IPS-20b (cell line): ENCODE data around the gene MTHFSD.

Source experiments
- H3K27ac ChIP-seq: one replicate; pipeline ENCODE4 v1.5.1; 2013; ENCODE audit warnings: low read length
- H3K27me3 ChIP-seq: 2 replicates; pipeline ENCODE4 v1.6.1; 2013; ENCODE audit warnings: mild to moderate bottlenecking, low read length, inconsistent platforms; ENCODE audit not compliant: insufficient read depth
- H3K36me3 ChIP-seq: 2 replicates; pipeline ENCODE4 v1.6.1; 2013; ENCODE audit warnings: low read depth, mild to moderate bottlenecking, inconsistent platforms, low read length, moderate library complexity; ENCODE audit not compliant: insufficient read depth
- H3K4me1 ChIP-seq: 2 replicates; pipeline ENCODE4 v1.6.1; 2013; ENCODE audit warnings: mild to moderate bottlenecking, control low read depth, inconsistent platforms, low read length, moderate library complexity; ENCODE audit not compliant: insufficient read depth
- H3K4me3 ChIP-seq: 2 replicates; pipeline ENCODE4 v1.5.1; 2013; ENCODE audit warnings: mild to moderate bottlenecking, low read length, inconsistent platforms
- H3K9ac ChIP-seq: 2 replicates; pipeline ENCODE4 v1.6.1; 2013; ENCODE audit warnings: low read depth, mild to moderate bottlenecking, inconsistent platforms, low read length, moderate library complexity
- H3K9me3 ChIP-seq: 2 replicates; pipeline ENCODE4 v1.6.1; 2013; ENCODE audit warnings: mild to moderate bottlenecking, low read depth, low read length, inconsistent platforms; ENCODE audit not compliant: insufficient read depth

Gene MTHFSD

GRCh38 chr16:86505899-86506864, 48.9 kb downstream of the MTHFSD start:
- no peak overlapping the region for H3K27ac ChIP-seq
- H3K27me3 ChIP-seq = peaks cover 100% of the 10 kb centered on the region
- H3K36me3 ChIP-seq = no peaks in the 10 kb centered on the region
- H3K4me3 ChIP-seq = no peak overlapping the region
- peaks cover 8% of the 10 kb centered on the region; the same call in 1 of the 2 replicates for H3K9me3 ChIP-seq
- H3K4me1 ChIP-seq = no peaks in the 10 kb centered on the region
- H3K9ac ChIP-seq = no peak overlapping the region

DNA sequence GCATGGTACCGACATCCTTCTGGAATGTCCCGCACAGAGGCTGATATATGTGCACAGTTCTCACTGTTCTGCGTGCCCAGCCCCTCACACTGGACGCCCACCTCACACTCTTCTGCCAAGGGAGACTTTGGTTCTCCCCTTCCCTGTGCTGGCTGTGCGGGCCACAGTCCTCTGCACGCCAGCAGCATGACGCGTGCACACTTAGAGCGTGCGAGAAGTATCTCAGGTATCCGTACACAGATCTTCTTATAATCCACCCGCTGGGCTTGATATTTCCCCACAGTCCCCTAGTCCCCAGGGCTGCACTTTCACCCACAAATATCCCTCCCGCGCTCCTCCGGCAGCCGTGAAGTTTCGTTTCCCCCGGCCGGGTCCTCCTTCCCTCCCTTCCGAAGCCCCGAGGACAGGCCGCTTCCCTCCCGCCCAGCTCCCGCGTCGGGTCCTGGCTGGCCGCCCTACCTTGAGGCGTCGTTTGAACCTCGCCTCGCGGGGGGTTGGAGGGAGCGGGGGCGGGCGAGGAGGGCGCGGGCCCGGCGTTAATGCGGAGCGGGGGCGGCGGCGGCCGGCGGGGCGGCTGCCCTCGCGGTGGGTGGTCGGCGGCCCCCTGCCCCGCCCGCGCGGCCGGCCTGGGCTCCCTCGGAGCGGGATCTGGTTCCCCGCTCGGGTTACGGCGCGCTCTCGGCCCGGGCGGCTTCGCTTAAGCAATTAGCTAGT, 49.7 kb downstream of the MTHFSD start:
- no peak overlapping the region for H3K27ac ChIP-seq
- no peak overlapping the region for H3K4me3 ChIP-seq
- peaks cover 8% of the 10 kb centered on the region; the same call in 1 of the 2 replicates for H3K9me3 ChIP-seq
- no peak overlapping the region for H3K9ac ChIP-seq
- H3K36me3 ChIP-seq = no peaks in the 10 kb centered on the region
- peaks cover 100% of the 10 kb centered on the region for H3K27me3 ChIP-seq
- H3K4me1 ChIP-seq = peaks cover under 1% of the 10 kb centered on the region; the same call in 1 of the 2 replicates

DNA sequence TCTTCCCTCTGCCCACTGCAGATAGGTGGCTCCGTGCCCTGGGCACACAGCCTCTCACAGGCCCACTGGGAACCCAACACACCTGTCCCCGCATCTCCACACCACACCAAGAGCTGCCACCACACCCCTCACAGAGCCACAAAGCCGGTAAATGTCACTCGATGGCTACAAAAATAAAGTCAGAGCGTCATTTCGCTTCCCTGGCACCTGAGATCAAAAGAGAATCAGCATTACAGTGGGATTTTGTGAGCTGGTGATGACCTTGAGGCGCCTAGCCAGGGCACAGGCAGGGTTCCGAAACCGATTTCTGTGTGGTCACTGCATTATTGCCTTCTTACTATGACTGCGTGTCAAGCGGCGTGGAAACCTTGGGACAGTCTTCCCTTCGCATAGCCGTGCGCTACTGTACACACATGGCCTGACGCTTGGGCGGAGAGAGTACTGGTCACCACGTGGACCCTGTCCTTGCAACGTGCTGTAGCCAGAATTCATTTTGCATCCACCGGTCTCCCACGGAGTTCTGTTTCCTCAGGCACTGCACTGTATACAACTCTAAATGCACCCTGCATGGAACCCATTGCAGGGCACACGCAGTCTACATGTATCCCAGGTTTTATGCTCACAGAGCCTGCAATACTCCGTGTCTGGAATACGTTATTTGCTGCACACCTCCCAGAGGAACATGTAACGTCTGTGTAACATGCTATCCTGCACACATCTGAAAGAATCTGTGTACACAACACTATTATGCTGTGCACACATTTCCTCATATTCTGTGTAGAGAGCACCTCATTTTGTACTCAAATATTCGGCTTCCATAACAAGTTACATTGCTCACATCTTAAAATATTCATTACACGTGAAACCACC, 50.5 kb downstream of the MTHFSD start:
- H3K27ac ChIP-seq = no peak overlapping the region
- no peaks in the 10 kb centered on the region for H3K36me3 ChIP-seq
- no peak overlapping the region for H3K9ac ChIP-seq
- peaks cover 3% of the 10 kb centered on the region; the same call in 1 of the 2 replicates for H3K4me1 ChIP-seq
- peaks cover 8% of the 10 kb centered on the region; the same call in 1 of the 2 replicates for H3K9me3 ChIP-seq
- H3K27me3 ChIP-seq = peaks cover 100% of the 10 kb centered on the region
- H3K4me3 ChIP-seq = no peak overlapping the region

DNA sequence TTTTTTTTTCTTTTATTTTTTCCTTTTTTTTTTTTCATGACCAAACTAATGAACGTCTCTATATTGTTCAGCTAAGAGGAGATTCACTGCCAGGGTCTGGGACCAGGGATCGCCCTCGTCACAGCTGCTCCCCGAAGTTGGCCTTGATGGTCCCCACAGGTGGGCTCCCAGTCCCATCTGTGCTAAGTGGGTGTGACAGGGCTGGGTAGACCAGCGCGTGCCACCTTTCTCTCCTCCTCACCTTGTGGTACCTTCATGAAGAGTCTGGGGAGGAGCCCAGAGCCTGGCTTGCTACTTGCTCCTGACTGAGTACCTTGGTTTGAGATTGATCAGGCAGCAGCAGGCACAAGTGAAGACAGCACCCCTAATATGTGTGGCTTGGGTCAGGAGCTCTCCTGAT, 51.2 kb downstream of the MTHFSD start:
- no peak overlapping the region for H3K27ac ChIP-seq
- H3K27me3 ChIP-seq = peaks cover 100% of the 10 kb centered on the region
- H3K9me3 ChIP-seq = peaks cover 8% of the 10 kb centered on the region; the same call in 1 of the 2 replicates
- no peaks in the 10 kb centered on the region for H3K36me3 ChIP-seq
- H3K4me3 ChIP-seq = no peak overlapping the region
- peaks cover 3% of the 10 kb centered on the region; the same call in 1 of the 2 replicates for H3K4me1 ChIP-seq
- no peak overlapping the region for H3K9ac ChIP-seq

DNA sequence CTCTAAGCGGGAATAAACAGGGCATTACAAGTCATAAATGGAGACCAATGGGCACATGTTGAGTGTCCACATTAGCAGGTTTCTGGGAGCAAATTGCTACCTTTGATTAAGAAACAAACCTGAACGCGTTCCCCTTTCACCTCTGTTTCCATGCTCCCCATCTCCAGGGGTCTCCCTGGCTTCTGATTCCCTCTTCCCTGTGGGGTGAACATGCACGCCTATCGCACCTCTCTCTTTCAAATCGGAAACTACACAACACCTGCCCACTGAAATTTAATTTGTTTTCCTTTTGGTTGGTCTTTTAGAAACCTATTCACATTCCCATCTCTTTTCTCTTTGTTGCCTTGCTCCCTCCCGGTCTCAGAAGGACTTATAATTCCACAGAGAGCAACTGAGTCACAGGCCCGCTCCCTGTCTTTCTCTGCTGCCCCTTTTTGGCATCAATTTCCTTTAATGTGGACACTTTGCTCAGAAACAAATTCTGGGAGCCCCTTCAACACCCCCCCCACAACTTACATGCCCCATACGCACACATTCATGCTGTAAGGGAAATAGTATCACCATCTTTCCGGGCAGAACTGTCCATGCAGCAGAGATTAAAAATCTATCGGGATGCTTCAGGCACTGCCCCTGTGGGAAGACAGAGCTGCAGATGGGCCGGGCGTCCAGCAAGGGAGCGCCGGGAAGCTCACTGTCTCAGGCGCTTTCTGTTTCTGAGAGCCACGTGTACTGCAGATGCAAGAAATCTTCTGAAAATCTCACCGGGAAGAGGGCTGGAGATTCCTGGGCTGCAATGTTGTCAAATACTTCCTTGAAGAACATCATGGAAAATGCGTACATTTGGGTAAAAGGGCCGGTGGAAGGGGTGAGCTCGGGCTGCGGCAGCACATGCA, 51.9 kb downstream of the MTHFSD start:
- H3K9ac ChIP-seq = no peak overlapping the region
- peaks cover 100% of the 10 kb centered on the region for H3K27me3 ChIP-seq
- H3K4me1 ChIP-seq = peaks cover 3% of the 10 kb centered on the region; the same call in 1 of the 2 replicates
- H3K27ac ChIP-seq = no peak overlapping the region
- peaks cover 10% of the 10 kb centered on the region; the same call in 1 of the 2 replicates for H3K9me3 ChIP-seq
- no peak overlapping the region for H3K4me3 ChIP-seq
- no peaks in the 10 kb centered on the region for H3K36me3 ChIP-seq

- H3K4me3 ChIP-seq = no peak overlapping the region
- H3K27me3 ChIP-seq = peaks cover 100% of the 10 kb centered on the region
- no peak overlapping the region for H3K27ac ChIP-seq
- no peaks in the 10 kb centered on the region for H3K36me3 ChIP-seq
- H3K9me3 ChIP-seq = peaks cover 11% of the 10 kb centered on the region; the same call in 1 of the 2 replicates
- no peak overlapping the region for H3K9ac ChIP-seq
- peaks cover 3% of the 10 kb centered on the region; the same call in 1 of the 2 replicates for H3K4me1 ChIP-seq
These were observed 52.8 kb downstream of the MTHFSD start for GRCh38 chr16:86501989-86502855.

GRCh38 chr16:86500708-86501510, 54.1 kb downstream of the MTHFSD start:
- Histone ChIP-seq H3K27ac (no peak overlapping the region), H3K9ac (no peak overlapping the region), H3K4me1 (peaks cover 3% of the 10 kb centered on the region; the same call in 1 of the 2 replicates), H3K36me3 (no peaks in the 10 kb centered on the region), H3K27me3 (peaks cover 100% of the 10 kb centered on the region), H3K4me3 (no peak overlapping the region), H3K9me3 (peaks cover 11% of the 10 kb centered on the region; the same call in 1 of the 2 replicates)

- Histone ChIP-seq H3K4me3 (no peak overlapping the region), H3K27me3 (peaks cover 100% of the 10 kb centered on the region), H3K27ac (no peak overlapping the region), H3K4me1 (peaks cover 3% of the 10 kb centered on the region; the same call in 1 of the 2 replicates), H3K9ac (no peak overlapping the region), H3K36me3 (no peaks in the 10 kb centered on the region), H3K9me3 (peaks cover 11% of the 10 kb centered on the region; the same call in 1 of the 2 replicates)
These were observed 54.9 kb downstream of the MTHFSD start for GRCh38 chr16:86499889-86500707.

DNA sequence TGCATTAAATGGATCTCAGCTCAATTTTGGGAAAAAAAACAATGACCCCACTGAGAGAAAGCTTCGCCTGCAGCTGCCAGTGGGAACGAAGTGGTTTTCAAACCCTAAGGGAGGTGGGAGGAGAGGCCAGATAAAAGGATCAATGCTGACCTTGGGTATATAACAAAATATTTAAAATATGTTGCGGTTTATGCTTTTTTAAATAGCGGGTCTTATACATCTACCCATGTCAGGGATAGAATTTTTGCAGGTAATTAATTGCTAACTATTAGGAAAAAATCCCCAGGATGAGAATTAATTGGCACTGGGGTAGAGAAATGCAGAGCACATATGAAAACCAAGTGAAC, 55.6 kb downstream of the MTHFSD start:
- H3K4me1 ChIP-seq = peaks cover 3% of the 10 kb centered on the region; the same call in 1 of the 2 replicates
- peaks cover 13% of the 10 kb centered on the region; the same call in 1 of the 2 replicates for H3K9me3 ChIP-seq
- H3K36me3 ChIP-seq = no peaks in the 10 kb centered on the region
- no peak overlapping the region for H3K4me3 ChIP-seq
- no peak overlapping the region for H3K9ac ChIP-seq
- no peak overlapping the region for H3K27ac ChIP-seq
- H3K27me3 ChIP-seq = peaks cover 100% of the 10 kb centered on the region
